MM.1S (cell line): ENCODE measurements around the gene EFCAB14.

Source experiments
- EZH2phosphoT487 ChIP-seq: fragments of 300-600 bp; sonication (generic); IDR thresholded peaks from 2 replicates; pipeline ENCODE4 v1.6.1; 2018; ENCODE audit warnings: antibody characterized with exemption, low read length
- TF ChIP-seq, protein P1 (sequence below): fragments of 300-600 bp; sonication (generic); IDR thresholded peaks from 2 replicates; pipeline ENCODE4 v1.5.1; 2016; ENCODE audit warnings: antibody characterized with exemption, low read length, mixed read lengths

DNA sequence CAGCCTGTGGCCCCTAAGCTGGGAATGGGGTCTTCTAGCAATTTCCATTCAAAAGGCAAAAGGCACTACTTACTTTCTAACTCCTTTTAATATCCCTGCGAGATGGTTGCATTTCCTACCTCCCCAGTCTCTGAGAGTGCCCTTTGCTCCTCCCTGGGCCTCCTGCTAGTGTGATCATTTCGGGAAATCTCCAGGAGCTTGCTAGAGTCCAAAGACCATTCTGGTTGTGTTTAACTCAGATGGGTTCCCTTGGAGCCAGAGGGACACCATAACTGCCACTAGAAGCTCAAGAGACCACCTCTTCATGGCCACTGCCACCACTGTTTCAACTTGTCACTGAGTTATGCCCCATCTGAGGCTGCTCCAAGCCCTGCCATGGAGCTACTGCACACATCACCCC lies 45.5 kb upstream of the EFCAB14 start:
- TF ChIP-seq, protein P1, sequence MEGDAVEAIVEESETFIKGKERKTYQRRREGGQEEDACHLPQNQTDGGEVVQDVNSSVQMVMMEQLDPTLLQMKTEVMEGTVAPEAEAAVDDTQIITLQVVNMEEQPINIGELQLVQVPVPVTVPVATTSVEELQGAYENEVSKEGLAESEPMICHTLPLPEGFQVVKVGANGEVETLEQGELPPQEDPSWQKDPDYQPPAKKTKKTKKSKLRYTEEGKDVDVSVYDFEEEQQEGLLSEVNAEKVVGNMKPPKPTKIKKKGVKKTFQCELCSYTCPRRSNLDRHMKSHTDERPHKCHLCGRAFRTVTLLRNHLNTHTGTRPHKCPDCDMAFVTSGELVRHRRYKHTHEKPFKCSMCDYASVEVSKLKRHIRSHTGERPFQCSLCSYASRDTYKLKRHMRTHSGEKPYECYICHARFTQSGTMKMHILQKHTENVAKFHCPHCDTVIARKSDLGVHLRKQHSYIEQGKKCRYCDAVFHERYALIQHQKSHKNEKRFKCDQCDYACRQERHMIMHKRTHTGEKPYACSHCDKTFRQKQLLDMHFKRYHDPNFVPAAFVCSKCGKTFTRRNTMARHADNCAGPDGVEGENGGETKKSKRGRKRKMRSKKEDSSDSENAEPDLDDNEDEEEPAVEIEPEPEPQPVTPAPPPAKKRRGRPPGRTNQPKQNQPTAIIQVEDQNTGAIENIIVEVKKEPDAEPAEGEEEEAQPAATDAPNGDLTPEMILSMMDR, result no peak
- TF ChIP-seq EZH2phosphoT487, result no peak
